GM12878 (cell line): ENCODE measurements around the gene ZFR. TPM values are rescaled to one million over a fixed set of nuclear protein-coding genes. Genes with fewer than 3 reads are reported as not detected.

ENCODE experiments used
- ATAC-seq: fragments of 200-7000 bp; cut with Tn5 transposase; 3 replicates; pipeline ENCODE4 v1.9.1; 2020; ENCODE audit warnings: mild to moderate bottlenecking, moderate library complexity
- BruUV-seq: library from RNA; stranded (reverse); fragments of 400-500 nt; replicated peaks from 2 replicates; lab custom pipeline; 2021; lab: Mats Ljungman, UMichigan
- CTCF ChIA-PET: fragments of 300-600 bp; sonication (Branson Sonifier 250); formaldehyde crosslinking; extraction: SDS; loops from one replicate; lab custom pipeline; 2021; ENCODE audit warnings: inconsistent platforms; lab: Yijun Ruan, JAX
- POLR2A ChIA-PET: fragments of 350-600 bp; formaldehyde crosslinking; extraction: SDS; loops from one replicate; lab custom pipeline; 2021; ENCODE audit warnings: inconsistent platforms; lab: Charles Lee
- RAD21 ChIA-PET: fragments of 300-600 bp; sonication (Branson Sonifier 250); formaldehyde crosslinking; loops from one replicate; lab custom pipeline; 2023; ENCODE audit warnings: antibody characterized with exemption; ENCODE audit not compliant: unreplicated experiment; lab: Charles Lee
- SMC1A ChIA-PET: fragments of 300-600 bp; sonication (Branson Sonifier 250); formaldehyde crosslinking; loops from one replicate; lab custom pipeline; 2023; ENCODE audit not compliant: unreplicated experiment, uncharacterized antibody; lab: Charles Lee
- DNase-seq: peaks from one replicate; pipeline ENCODE4 v3.0.0-alpha.2; 2011; ENCODE audit warnings: low read depth, low spot score
- FAIRE-seq: peaks from 3 replicates; lab custom pipeline; 2011; peaks lifted over from hg19 to GRCh38; lab: Jason Lieb, UNC
- H2AFZ ChIP-seq: 2 replicates; pipeline ENCODE4 v1.6.0; 2011; ENCODE audit warnings: low read depth, low read length, control low read depth; ENCODE audit not compliant: control insufficient read depth
- H3K27ac ChIP-seq: 2 replicates; pipeline ENCODE4 v1.5.1; 2011; ENCODE audit warnings: control low read depth; ENCODE audit not compliant: control insufficient read depth, insufficient read depth
- H3K27me3 ChIP-seq, 2 experiments: replicated peaks in 1 of 2; 2 replicates each; pipeline versions ENCODE4 v1.6.0 to v1.6.1; 2011; ENCODE audit warnings: low read length in 1 of 2; ENCODE audit not compliant: control insufficient read depth in 2 of 2, insufficient read depth in 2 of 2
- H3K36me3 ChIP-seq, 2 experiments: 2 replicates each; pipeline ENCODE4 v1.5.1; 2011; ENCODE audit warnings: low read length in 1 of 2; ENCODE audit not compliant: control insufficient read depth in 2 of 2, insufficient read depth in 2 of 2
- H3K4me1 ChIP-seq: 2 replicates; pipeline ENCODE4 v1.6.1; 2011; ENCODE audit warnings: mild to moderate bottlenecking, low read length, moderate library complexity, mixed read lengths; ENCODE audit not compliant: control insufficient read depth, insufficient read depth
- H3K4me2 ChIP-seq: 2 replicates; pipeline ENCODE4 v1.6.0; 2011; ENCODE audit warnings: control low read depth; ENCODE audit not compliant: control insufficient read depth, insufficient read depth
- H3K4me3 ChIP-seq: fragments of 200-600 bp; sonication (generic); 2 replicates; pipeline ENCODE4 v1.5.1; 2016
- H3K79me2 ChIP-seq: 2 replicates; pipeline ENCODE4 v1.6.0; 2011; ENCODE audit warnings: low read length; ENCODE audit not compliant: control insufficient read depth, insufficient read depth
- H3K9ac ChIP-seq: 2 replicates; pipeline ENCODE4 v1.8.0; 2011; ENCODE audit warnings: low read length, control low read depth, mixed read lengths; ENCODE audit not compliant: control insufficient read depth, insufficient read depth
- H3K9me3 ChIP-seq: replicated peaks from 3 replicates; pipeline ENCODE4 v1.5.1; 2011; ENCODE audit warnings: mild to moderate bottlenecking, low read length; ENCODE audit not compliant: control insufficient read depth, insufficient read depth
- H4K20me1 ChIP-seq: 2 replicates; pipeline ENCODE4 v1.6.0; 2011; ENCODE audit not compliant: control insufficient read depth, insufficient read depth
- BACH1 ChIP-seq: fragments of 450-650 bp; IDR thresholded peaks from 2 replicates; pipeline ENCODE4 v1.6.1; 2017; ENCODE audit warnings: mild to moderate bottlenecking, borderline replicate concordance
- CHD2 ChIP-seq: IDR thresholded peaks from 2 replicates; pipeline ENCODE4 v1.6.1; 2011; ENCODE audit warnings: low read depth, low read length, improper control_type of control experiment, borderline replicate concordance
- GABPA ChIP-seq: IDR thresholded peaks from 2 replicates; pipeline ENCODE4 v1.6.1; 2014; ENCODE audit warnings: antibody characterized with exemption, low read depth, mild to moderate bottlenecking, inconsistent platforms
- HDAC2 ChIP-seq: fragments of 200-600 bp; sonication (generic); IDR thresholded peaks from 2 replicates; pipeline ENCODE4 v1.6.1; 2017
- MTA3 ChIP-seq: IDR thresholded peaks from 2 replicates; pipeline ENCODE4 v1.6.1; 2012; ENCODE audit warnings: low read length, inconsistent platforms, borderline replicate concordance
- NFXL1 ChIP-seq: fragments of 450-650 bp; IDR thresholded peaks from 2 replicates; pipeline ENCODE4 v1.6.1; 2017; ENCODE audit warnings: antibody characterized with exemption, mild to moderate bottlenecking, borderline replicate concordance
- SPI1 ChIP-seq: IDR thresholded peaks from 2 replicates; pipeline ENCODE4 v1.6.1; 2011; ENCODE audit warnings: low read depth, mild to moderate bottlenecking, low read length, moderate library complexity, borderline replicate concordance; ENCODE audit not compliant: insufficient read depth
- TCF12 ChIP-seq: IDR thresholded peaks from 2 replicates; pipeline ENCODE4 v1.6.1; 2011; ENCODE audit warnings: low read depth, mild to moderate bottlenecking, low read length
- TCF3 ChIP-seq: IDR thresholded peaks from 2 replicates; pipeline ENCODE4 v1.6.1; 2012; ENCODE audit warnings: low read depth, mild to moderate bottlenecking, low read length, borderline replicate concordance; ENCODE audit not compliant: insufficient read depth
- WGBS: methylation state at CpG from one replicate; pipeline ENCODE4 v1.1.6; 2016; ENCODE audit warnings: low lambda C conversion rate; ENCODE audit not compliant: insufficient replicate concordance, insufficient coverage; ENCODE audit errors: missing lambda C conversion rate; 5-methylcytosine and 5-hydroxymethylcytosine counted together
- in situ Hi-C: fragments of 300-500 bp; cut with MboI; formaldehyde crosslinking; loops from 9 replicates; pipeline ENCODE4 v1.14.3; 2018; ENCODE audit warnings: mixed read lengths
- intact Hi-C: fragments of 100-400 bp; cut with micrococcal nuclease; formaldehyde crosslinking; loops from one replicate; pipeline ENCODE4 v1.14.2; 2022; ENCODE audit not compliant: unreplicated experiment
- polyA plus RNA-seq, 11 experiments: library from polyadenylated mRNA; depleted of rRNA in 4 of 11; unstranded in 6 of 11; stranded (reverse) in 5 of 11; fragments of >200 nt; fragmentation: Nextera tagmentation in 4 of 11; fragmentation: Illumina TruSeq in 1 of 11; extraction: Ambion mirVana in 4 of 11; extraction: Trizol in 1 of 11; gene quantifications; 1 replicate in 1 of 11; 2 replicates in 10 of 11; pipeline versions ENCODE4 v1.2.1 to v1.2.3, GENCODE V29; 2011 to 2016; ENCODE audit warnings: inconsistent platforms in 2 of 11, missing spikeins in 2 of 11, low read depth in 1 of 11
- total RNA-seq, 4 experiments: library from RNA; depleted of rRNA in 3 of 4; stranded (reverse); fragments of >200 nt in 3 of 4; fragmentation: Illumina TruSeq in 1 of 4; extraction: Trizol in 1 of 4; gene quantifications; 2 replicates each; pipeline versions ENCODE4 v1.2.1 to v1.2.3, GENCODE V29; 2013 to 2021
- TF ChIP-seq, protein P1 (sequence below): IDR thresholded peaks from 2 replicates; pipeline ENCODE4 v1.6.1; 2012; ENCODE audit warnings: low read depth, low read length, improper control_type of control experiment

The ZFR gene
- total and polyA plus RNA-seq, 10 of the 15 experiments (the other 5 are each of a cell fraction or from before 2014, with no cell fraction given) = 33.7 to 90.6 (median 72.9) TPM

DNA sequence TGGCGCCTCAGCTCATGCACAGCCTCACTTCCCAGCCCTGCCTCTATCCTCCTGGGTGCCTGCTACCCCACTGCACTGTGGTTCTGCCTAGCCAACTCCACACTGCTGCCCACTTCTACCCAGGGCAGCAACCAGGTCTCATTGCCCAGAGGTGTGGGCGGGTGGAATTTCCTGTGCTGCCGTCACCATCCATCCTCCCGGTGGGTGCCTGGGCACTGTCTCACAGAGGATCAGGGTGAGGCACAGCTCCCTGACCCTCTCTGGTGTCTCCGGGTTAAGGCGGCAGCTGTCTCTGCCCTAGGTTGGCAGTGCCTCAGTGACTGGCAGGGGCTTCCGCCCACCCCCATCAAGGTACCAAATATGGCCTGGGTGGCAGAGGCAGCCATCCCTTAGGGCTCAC lies 127.5 kb downstream of the ZFR start:
- DNase-seq = no peak
- no peaks in the 10 kb centered on the region for H3K4me1 ChIP-seq
- POLR2A ChIA-PET = no interaction called here
- RAD21 ChIA-PET = no interaction called here
- peaks cover 6% of the 10 kb centered on the region; the same call in 2 of the 3 replicates for H3K9me3 ChIP-seq
- TF ChIP-seq MTA3 (no peak), CHD2 (no peak), TCF12 (no peak), SPI1 (no peak), GABPA (no peak), BACH1 (no peak)
- TF ChIP-seq, all 136 proteins: peak for 0
- Histone ChIP-seq H3K27me3 (no peaks in the 10 kb centered on the region), H3K27ac (no peak overlapping the region), H3K79me2 (peaks cover 5% of the 10 kb centered on the region), H3K4me2 (no peak overlapping the region), H4K20me1 (no peaks in the 10 kb centered on the region), H3K4me3 (no peak overlapping the region), H3K9ac (no peak overlapping the region), H3K36me3 (no peaks in the 10 kb centered on the region), H2AFZ (no peak overlapping the region)
- ATAC-seq = no peak
- FAIRE-seq = no peak
- intact Hi-C loops (no loop called here), in situ Hi-C loops (no loop called here)
- 40% methylated on average over 7 of the region's 7 CpGs for WGBS
- no TSS peak for BruUV-seq
- ChIA-PET CTCF (interaction anchor here (1.4 to 2.2 kb wide), 2 partner anchors 12 to 85 kb away, joined by 3 to 6 read pairs; no protein-coding TSS in a partner anchor), SMC1A (no interaction called here)

DNA sequence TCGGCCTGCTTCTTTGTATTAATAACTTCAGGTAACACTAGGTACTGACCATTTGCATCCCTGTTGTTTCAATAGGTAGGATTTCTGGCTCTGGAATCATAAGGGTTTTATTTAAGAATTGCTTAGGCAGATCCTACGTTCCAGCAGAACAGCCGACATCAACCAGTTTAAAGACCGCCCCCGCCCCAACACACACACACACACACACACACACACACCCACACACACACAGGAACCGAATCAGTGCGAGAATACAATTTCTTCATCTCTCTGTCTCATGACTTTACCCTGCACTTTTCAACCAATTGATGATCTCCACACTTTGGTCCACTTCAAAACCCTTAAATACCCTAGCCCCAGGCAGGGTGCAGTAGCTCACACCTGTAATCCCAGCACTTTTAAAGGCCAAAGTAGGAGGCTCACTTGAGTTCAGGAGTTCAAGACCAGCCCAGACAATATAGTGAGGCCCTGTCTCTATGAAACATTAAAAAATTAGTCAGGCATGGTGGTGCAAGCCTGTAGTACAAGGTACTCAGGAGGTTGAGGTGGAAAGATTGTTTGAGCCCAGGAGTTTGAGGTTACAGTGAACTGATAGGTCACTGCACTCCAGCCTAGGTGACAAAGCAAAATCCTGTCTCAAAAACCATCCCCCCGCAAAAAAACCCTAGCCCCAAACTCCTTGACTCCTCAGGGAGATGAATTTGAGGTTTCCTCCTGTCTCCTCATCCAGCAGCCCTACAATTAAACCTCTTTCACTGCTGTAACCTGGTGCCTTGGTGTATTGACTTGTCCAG lies 129.1 kb downstream of the ZFR start:
- POLR2A ChIA-PET = interaction anchor here (1.3 kb wide), 1 partner anchor 9 kb away, joined by 3 read pairs; no protein-coding TSS in a partner anchor
- H3K27me3 ChIP-seq = no peaks in the 10 kb centered on the region
- peaks cover 10% of the 10 kb centered on the region for H3K4me1 ChIP-seq
- no peak overlapping the region for H3K4me3 ChIP-seq
- H3K4me2 ChIP-seq = no peak overlapping the region
- no peak for ATAC-seq
- no peaks in the 10 kb centered on the region for H3K9me3 ChIP-seq
- DNase-seq = no peak
- CTCF ChIA-PET = interaction anchor here (0.8 to 1.4 kb wide), 2 partner anchors 83 kb away, joined by 3 read pairs; no protein-coding TSS in a partner anchor
- no peak overlapping the region for H3K27ac ChIP-seq
- RAD21 ChIA-PET = no interaction called here
- no peak for FAIRE-seq
- H3K79me2 ChIP-seq = peaks cover 18% of the 10 kb centered on the region
- H3K9ac ChIP-seq = no peak overlapping the region
- SMC1A ChIA-PET = interaction anchor here (1.0 kb wide), 1 partner anchor 12 kb away, joined by 3 read pairs; no protein-coding TSS in a partner anchor
- H4K20me1 ChIP-seq = no peaks in the 10 kb centered on the region
- intact Hi-C loops (no loop called here), in situ Hi-C loops (no loop called here)
- H3K36me3 ChIP-seq = no peaks in the 10 kb centered on the region
- 95% methylated on average over 8 of the region's 8 CpGs for WGBS
- no TSS peak for BruUV-seq
- no peak overlapping the region for H2AFZ ChIP-seq
- TF ChIP-seq NFXL1 (no peak), TCF3 (no peak), HDAC2 (no peak)
- TF ChIP-seq, protein P1, sequence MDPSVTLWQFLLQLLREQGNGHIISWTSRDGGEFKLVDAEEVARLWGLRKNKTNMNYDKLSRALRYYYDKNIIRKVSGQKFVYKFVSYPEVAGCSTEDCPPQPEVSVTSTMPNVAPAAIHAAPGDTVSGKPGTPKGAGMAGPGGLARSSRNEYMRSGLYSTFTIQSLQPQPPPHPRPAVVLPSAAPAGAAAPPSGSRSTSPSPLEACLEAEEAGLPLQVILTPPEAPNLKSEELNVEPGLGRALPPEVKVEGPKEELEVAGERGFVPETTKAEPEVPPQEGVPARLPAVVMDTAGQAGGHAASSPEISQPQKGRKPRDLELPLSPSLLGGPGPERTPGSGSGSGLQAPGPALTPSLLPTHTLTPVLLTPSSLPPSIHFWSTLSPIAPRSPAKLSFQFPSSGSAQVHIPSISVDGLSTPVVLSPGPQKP = no peak
